Measurements from ENCODE around the gene RNF141. TPM values are rescaled to one million over a fixed set of nuclear protein-coding genes. Genes with fewer than 3 reads are reported as not detected.

RNF141 gene
- total RNA-seq, 1 experiment from 2014 or later = 23.2 TPM

GRCh38 chr11:10488934-10489691 is 51.9 kb downstream of the RNF141 start:
- ATAC-seq (no peak), DNase-seq (ENCODE audit: low spot score) (no peak)
- Mint-ChIP-seq H3K9me3 (peaks cover 5% of the 10 kb centered on the region), H3K4me1 (peaks cover 17% of the 10 kb centered on the region), H3K4me3 (no peak overlapping the region), H3K36me3 (peaks cover 4% of the 10 kb centered on the region; the same call in 1 of the 2 replicates), H3K27me3 (ENCODE audit: low read depth) (peaks cover 3% of the 10 kb centered on the region; the same call in 1 of the 2 replicates), H3K27ac (no peak overlapping the region)
- POLR2A ChIA-PET = no interaction called here
- CTCF ChIA-PET = interaction anchor here (0.8 to 1.2 kb wide), 3 partner anchors 10 to 246 kb away, joined by 3 to 4 read pairs (median 4); no protein-coding TSS in a partner anchor
- TF ChIP-seq IRF1 (CRISPR knock-in tag; IDR thresholded peaks at IDR 0.05) (no peak), ELF4 (CRISPR knock-in tag; IDR thresholded peaks at IDR 0.05; ENCODE audit: low read depth) (no peak), JUN (CRISPR knock-in tag; IDR thresholded peaks at IDR 0.05) (no peak), NR1H2 (CRISPR knock-in tag; IDR thresholded peaks at IDR 0.05) (no peak), ATF3 (CRISPR knock-in tag; conservative IDR thresholded peaks at IDR 0.05) (no peak), ATF6 (CRISPR knock-in tag; IDR thresholded peaks at IDR 0.05) (no peak), ATF1 (CRISPR knock-in tag; IDR thresholded peaks at IDR 0.05) (no peak), ZNF512 (CRISPR knock-in tag; IDR thresholded peaks at IDR 0.05; ENCODE audit: borderline replicate concordance) (no peak), ZNF138 (CRISPR knock-in tag; conservative IDR thresholded peaks at IDR 0.05) (no peak), STAT6 (CRISPR knock-in tag; conservative IDR thresholded peaks at IDR 0.05; ENCODE audit: low read depth) (no peak), NR3C1 (CRISPR knock-in tag; conservative IDR thresholded peaks at IDR 0.05; ENCODE audit: low read depth) (no peak), USF1 (CRISPR knock-in tag; IDR thresholded peaks at IDR 0.05) (no peak), GTF2I (CRISPR knock-in tag; conservative IDR thresholded peaks at IDR 0.05) (no peak), CREM (CRISPR knock-in tag; IDR thresholded peaks at IDR 0.05) (no peak), MAX (CRISPR knock-in tag; IDR thresholded peaks at IDR 0.05) (no peak), ZBTB21 (CRISPR knock-in tag; IDR thresholded peaks at IDR 0.05; ENCODE audit: borderline replicate concordance) (no peak)

Measured in WTC11 (cell line).